Measurements from ENCODE around the gene PLCG2.

DNA sequence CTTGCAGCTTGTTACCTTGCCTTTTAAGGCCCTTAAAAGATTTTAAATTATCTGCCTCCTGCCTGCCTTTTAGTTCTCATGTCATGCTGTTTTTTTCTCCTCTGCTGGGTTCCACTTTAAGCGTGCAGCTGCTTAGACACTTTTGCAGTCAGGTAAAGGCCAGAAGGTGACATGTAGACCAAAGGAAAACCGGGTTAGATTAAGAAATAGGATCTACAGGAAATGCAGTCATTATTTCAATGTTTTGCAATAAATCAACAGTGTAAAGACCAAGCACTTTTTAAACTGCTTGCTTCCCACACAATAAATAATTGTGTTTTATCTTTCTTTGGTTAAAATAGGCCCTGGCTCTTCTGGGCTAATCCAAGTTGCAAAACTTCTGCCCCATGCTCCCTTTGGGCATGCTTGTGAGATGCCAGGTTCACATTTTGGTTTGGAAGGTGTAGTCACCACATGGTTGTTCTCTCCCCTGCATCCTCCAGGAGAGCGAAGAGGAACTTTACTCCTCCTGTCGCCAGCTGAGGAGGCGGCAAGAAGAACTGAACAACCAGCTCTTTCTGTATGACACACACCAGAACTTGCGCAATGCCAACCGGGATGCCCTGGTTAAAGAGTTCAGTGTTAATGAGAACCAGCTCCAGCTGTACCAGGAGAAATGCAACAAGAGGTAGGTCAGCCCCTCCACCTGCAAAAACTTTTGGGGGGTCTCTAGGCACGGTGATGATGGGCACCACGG, 177.3 kb downstream of the PLCG2 start:
- TF ChIP-seq, protein P1, sequence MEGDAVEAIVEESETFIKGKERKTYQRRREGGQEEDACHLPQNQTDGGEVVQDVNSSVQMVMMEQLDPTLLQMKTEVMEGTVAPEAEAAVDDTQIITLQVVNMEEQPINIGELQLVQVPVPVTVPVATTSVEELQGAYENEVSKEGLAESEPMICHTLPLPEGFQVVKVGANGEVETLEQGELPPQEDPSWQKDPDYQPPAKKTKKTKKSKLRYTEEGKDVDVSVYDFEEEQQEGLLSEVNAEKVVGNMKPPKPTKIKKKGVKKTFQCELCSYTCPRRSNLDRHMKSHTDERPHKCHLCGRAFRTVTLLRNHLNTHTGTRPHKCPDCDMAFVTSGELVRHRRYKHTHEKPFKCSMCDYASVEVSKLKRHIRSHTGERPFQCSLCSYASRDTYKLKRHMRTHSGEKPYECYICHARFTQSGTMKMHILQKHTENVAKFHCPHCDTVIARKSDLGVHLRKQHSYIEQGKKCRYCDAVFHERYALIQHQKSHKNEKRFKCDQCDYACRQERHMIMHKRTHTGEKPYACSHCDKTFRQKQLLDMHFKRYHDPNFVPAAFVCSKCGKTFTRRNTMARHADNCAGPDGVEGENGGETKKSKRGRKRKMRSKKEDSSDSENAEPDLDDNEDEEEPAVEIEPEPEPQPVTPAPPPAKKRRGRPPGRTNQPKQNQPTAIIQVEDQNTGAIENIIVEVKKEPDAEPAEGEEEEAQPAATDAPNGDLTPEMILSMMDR (IDR thresholded peaks at IDR 0.05), result no peak
- no peak for TF ChIP-seq ZFX (IDR thresholded peaks at IDR 0.05; ENCODE audit: borderline replicate concordance)
